SK-N-SH (cell line): ENCODE data around the gene C3orf20. TPM values are rescaled to one million over a fixed set of nuclear protein-coding genes. Genes with fewer than 3 reads are reported as not detected.

Source experiments
- CTCF ChIA-PET: fragments of 300-600, 350-600 bp; formaldehyde crosslinking; extraction: SDS; loops from one replicate; lab custom pipeline; 2021; lab: Yijun Ruan, JAX
- POLR2A ChIA-PET: fragments of 350-600 bp; sonication (Branson Sonifier 250); formaldehyde crosslinking; extraction: SDS; loops from one replicate; lab custom pipeline; 2020; ENCODE audit warnings: antibody characterized with exemption, inconsistent platforms; lab: Yijun Ruan, JAX
- DNase-seq: peaks from one replicate; pipeline ENCODE4 v3.0.0; 2012
- H2AFZ ChIP-seq: fragments of 200-600 bp; sonication (generic); 2 replicates; pipeline ENCODE4 v1.8.1; 2016; ENCODE audit warnings: antibody characterized with exemption, mild to moderate bottlenecking, low read depth
- H3F3A ChIP-seq: fragments of 200-600 bp; sonication (generic); replicated peaks from 2 replicates; pipeline ENCODE3; 2016; ENCODE audit warnings: antibody characterized with exemption, mild to moderate bottlenecking; ENCODE audit not compliant: insufficient read depth
- H3K27ac ChIP-seq, 2 experiments: fragments of 200-500 bp in 1 of 2; fragments of 200-600 bp in 1 of 2; sonication (Bioruptor generic) in 1 of 2; sonication (generic), shearing (Covaris generic) in 1 of 2; 2 replicates each; pipeline versions ENCODE4 v1.5.1 to v1.6.1; 2014 to 2016; ENCODE audit warnings: low read depth in 2 of 2, inconsistent platforms in 1 of 2, low read length in 1 of 2, mild to moderate bottlenecking in 1 of 2, mixed read lengths in 1 of 2
- H3K27me3 ChIP-seq: fragments of 200-600 bp; sonication (generic), shearing (Covaris generic); 2 replicates; pipeline ENCODE4 v1.6.1; 2016; ENCODE audit warnings: mixed run types; ENCODE audit not compliant: insufficient read depth
- H3K36me3 ChIP-seq, 2 experiments: fragments of 200-500 bp in 1 of 2; fragments of 200-600 bp in 1 of 2; sonication (Bioruptor generic) in 1 of 2; sonication (generic) in 1 of 2; replicated peaks in 1 of 2; 2 replicates each; pipeline versions ENCODE3 to v1.5.1; 2014 to 2016; ENCODE audit warnings: low read length in 1 of 2, mild to moderate bottlenecking in 1 of 2; ENCODE audit not compliant: insufficient read depth in 2 of 2, control insufficient read depth in 1 of 2
- H3K4me1 ChIP-seq, 2 experiments: fragments of 200-500 bp in 1 of 2; fragments of 200-600 bp in 1 of 2; sonication (Bioruptor generic) in 1 of 2; sonication (generic), shearing (Covaris generic) in 1 of 2; 2 replicates each; pipeline versions ENCODE4 v1.5.1 to v1.6.1; 2014 to 2016; ENCODE audit warnings: low read depth in 1 of 2, low read length in 1 of 2, mixed run types in 1 of 2; ENCODE audit not compliant: insufficient read depth in 2 of 2, control insufficient read depth in 1 of 2
- H3K4me2 ChIP-seq: fragments of 200-600 bp; sonication (generic), shearing (Covaris generic); 2 replicates; pipeline ENCODE4 v1.6.1; 2017; ENCODE audit warnings: mixed run types
- H3K4me3 ChIP-seq, 2 experiments: fragments of 200-500 bp in 1 of 2; fragments of 200-600 bp in 1 of 2; sonication (Bioruptor generic) in 1 of 2; sonication (generic), shearing (Covaris generic) in 1 of 2; 2 replicates each; pipeline versions ENCODE4 v1.5.1 to v1.8.1; 2014 to 2016; ENCODE audit warnings: low read depth in 2 of 2, inconsistent platforms in 1 of 2, low read length in 1 of 2, mild to moderate bottlenecking in 1 of 2, mixed read lengths in 1 of 2, moderate library complexity in 1 of 2
- H3K79me2 ChIP-seq: fragments of 200-600 bp; sonication (generic); 2 replicates; pipeline ENCODE4 v1.8.1; 2017; ENCODE audit warnings: mild to moderate bottlenecking; ENCODE audit not compliant: insufficient read depth
- H3K9ac ChIP-seq: fragments of 200-600 bp; sonication (generic); 2 replicates; pipeline ENCODE4 v1.6.1; 2017; ENCODE audit warnings: mixed run types
- H3K9me2 ChIP-seq: fragments of 200-600 bp; sonication (generic); 2 replicates; pipeline ENCODE4 v1.6.1; 2017; ENCODE audit warnings: mixed run types
- H3K9me3 ChIP-seq: fragments of 200-600 bp; sonication (generic); 2 replicates; pipeline ENCODE4 v1.6.1; 2017; ENCODE audit warnings: mixed run types, mild to moderate bottlenecking, moderate library complexity
- H4K20me1 ChIP-seq: fragments of 200-600 bp; sonication (generic); 2 replicates; pipeline ENCODE4 v1.6.1; 2017; ENCODE audit warnings: mild to moderate bottlenecking, mixed run types; ENCODE audit not compliant: insufficient read depth
- ELF1 ChIP-seq: IDR thresholded peaks from 2 replicates; pipeline ENCODE4 v1.4.0; 2012
- RAD21 ChIP-seq: IDR thresholded peaks from 2 replicates; pipeline ENCODE4 v1.6.1; 2012; ENCODE audit warnings: mild to moderate bottlenecking, low read length
- WGBS: methylation state at CpG from one replicate; pipeline ENCODE4 v1.1.6; 2017; ENCODE audit warnings: low lambda C conversion rate; 5-methylcytosine and 5-hydroxymethylcytosine counted together
- polyA plus RNA-seq, 3 experiments: library from polyadenylated mRNA; depleted of rRNA; stranded (reverse); fragments of >200 nt; gene quantifications; 2 replicates each; pipeline ENCODE4 v1.2.3, GENCODE V29; 2012

Gene C3orf20
- polyA plus RNA-seq, 1 of the 3 experiments (the other 2 are of a cell fraction), result not detected

GRCh38 chr3:14821151-14821550, 146.2 kb downstream of the C3orf20 start:
- ChIA-PET POLR2A (no interaction called here), CTCF (interaction anchor here (0.9 kb wide), 1 partner anchor 95 kb away, joined by 3 read pairs; no protein-coding TSS in a partner anchor)
- Histone ChIP-seq H3K9me2 (no peaks in the 10 kb centered on the region), H2AFZ (no peak overlapping the region), H3K4me2 (no peak overlapping the region), H3K36me3 (no peaks in the 10 kb centered on the region), H3K9me3 (no peaks in the 10 kb centered on the region), H3K4me1 (no peaks in the 10 kb centered on the region; a peak in 1 of 4 replicates), H3K9ac (no peak overlapping the region), H3K79me2 (no peaks in the 10 kb centered on the region), H4K20me1 (no peaks in the 10 kb centered on the region), H3K27me3 (peaks cover 21% of the 10 kb centered on the region), H3F3A (no peaks in the 10 kb centered on the region), H3K4me3 (no peak overlapping the region), H3K27ac (no peak overlapping the region)
- no peak for DNase-seq
- 69% methylated on average over 16 of the region's 16 CpGs for WGBS
- no peak for TF ChIP-seq RAD21

- TF ChIP-seq ELF1, result no peak
- no peak for DNase-seq
- Histone ChIP-seq H3K9me3 (no peaks in the 10 kb centered on the region), H3K27ac (no peak overlapping the region), H3K4me1 (no peaks in the 10 kb centered on the region; a peak in 1 of 4 replicates), H3K9ac (no peak overlapping the region), H2AFZ (no peak overlapping the region), H3K79me2 (no peaks in the 10 kb centered on the region), H3K4me2 (no peak overlapping the region), H3K9me2 (no peaks in the 10 kb centered on the region), H3K27me3 (peaks cover 27% of the 10 kb centered on the region), H3K4me3 (no peak overlapping the region), H3K36me3 (no peaks in the 10 kb centered on the region), H3F3A (no peaks in the 10 kb centered on the region), H4K20me1 (no peaks in the 10 kb centered on the region)
- ChIA-PET CTCF (interaction anchor here (0.7 kb wide), 1 partner anchor 11 kb away, joined by 3 read pairs; no protein-coding TSS in a partner anchor), POLR2A (no interaction called here)
- WGBS, result 62% methylated on average over 3 of the region's 3 CpGs
Measured at GRCh38 chr3:14822134-14822533, 147.2 kb downstream of the C3orf20 start.

Other genes with a start within 250 kb of the C3orf20 start
- gene GRIP2, start 134.8 kb upstream of the C3orf20 start, polyA plus RNA-seq (2012; rRNA removed), result 0.15 and 0.26 TPM in 2 replicates
- gene CCDC174, start 23.4 kb upstream of the C3orf20 start, polyA plus RNA-seq (2012; rRNA removed), result 6.6 and 8.5 TPM in 2 replicates
- not detected in 2 replicates for gene FGD5, start 143.8 kb downstream of the C3orf20 start, polyA plus RNA-seq (2012; rRNA removed)